GM21447 (cell line): ENCODE measurements around the gene GRIN2B.

ENCODE experiments used
- ATAC-seq: cut with Tn5 transposase; IDR thresholded peaks from one replicate; pipeline ENCODE4 v1.9.1; 2021; ENCODE audit not compliant: unreplicated experiment

The GRIN2B gene

DNA sequence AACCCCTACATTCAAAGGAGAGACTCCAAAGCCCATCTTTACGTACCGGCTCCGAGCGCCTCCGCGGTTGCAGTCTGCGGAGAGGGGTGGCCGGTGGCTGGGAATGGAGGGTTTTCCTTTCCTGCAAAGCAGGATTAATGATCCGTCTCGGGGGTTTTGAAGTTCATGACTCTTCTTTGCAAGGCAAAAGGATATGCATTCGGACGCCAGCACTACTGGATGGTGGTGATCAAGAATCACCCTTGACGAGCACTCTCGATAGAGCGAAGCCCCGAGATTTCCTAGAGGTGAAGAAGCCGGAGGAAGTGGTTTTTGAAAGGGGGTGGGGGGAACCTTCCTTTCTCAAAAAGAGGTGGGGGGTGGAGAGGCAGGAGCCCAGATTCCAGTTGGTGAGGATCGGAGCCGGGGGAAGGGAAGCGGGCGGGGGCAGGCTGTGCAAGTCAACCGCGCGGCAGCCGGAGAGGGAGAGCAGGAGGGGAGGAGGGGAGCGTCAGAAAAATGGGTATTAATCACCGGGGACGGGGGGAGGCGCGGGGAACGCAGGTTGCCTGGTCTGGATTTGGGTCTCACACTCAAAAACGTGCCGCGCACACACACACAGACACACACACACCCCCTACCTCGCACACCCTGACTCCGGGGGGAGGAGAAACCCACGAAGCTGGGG is at the start of gene GRIN2B:
GRIN2B (minus strand) TSS at position 307 of the 667 bp plus-strand sequence. CDS start 115,394 bp downstream, outside the sequence.
- ATAC-seq, result no peak

DNA sequence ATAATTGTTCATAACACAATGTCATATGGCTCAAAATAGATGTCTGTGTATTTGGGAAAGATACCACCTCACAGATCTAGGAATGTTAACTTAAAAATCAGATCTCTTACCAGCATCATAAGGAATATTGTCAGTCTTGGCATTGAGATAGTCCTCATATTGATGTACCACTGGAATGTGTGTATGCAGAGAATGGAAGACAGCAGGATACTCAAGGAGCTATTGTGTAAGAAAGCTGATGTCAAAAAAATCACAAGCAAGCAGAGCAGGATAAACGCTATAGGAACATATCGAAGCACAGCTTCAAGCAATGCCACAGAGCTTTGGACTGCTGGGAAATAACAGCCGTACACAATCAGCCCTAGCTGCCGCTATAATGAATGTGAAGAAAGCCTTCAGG is 45.1 kb upstream of the GRIN2B start:
- ATAC-seq, result no peak

DNA sequence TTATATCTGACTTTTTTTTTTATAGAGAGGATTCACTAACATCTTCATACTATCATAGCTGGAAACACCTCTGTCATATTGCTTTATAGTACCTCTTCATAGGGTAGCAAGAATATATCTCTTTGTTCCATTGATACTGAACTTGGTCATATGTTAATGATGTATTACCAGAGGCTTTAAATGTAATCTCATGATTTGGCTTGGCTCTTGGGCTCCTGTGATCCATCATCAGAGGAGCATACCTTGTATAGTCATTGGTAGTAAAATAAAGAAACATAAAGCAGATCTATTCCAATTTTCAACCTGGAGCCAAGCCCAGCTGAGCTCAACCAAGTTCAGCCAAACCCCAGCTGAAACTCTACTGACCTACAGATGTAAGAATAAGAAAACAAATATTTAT is 43.2 kb upstream of the GRIN2B start:
- ATAC-seq, result no peak

DNA sequence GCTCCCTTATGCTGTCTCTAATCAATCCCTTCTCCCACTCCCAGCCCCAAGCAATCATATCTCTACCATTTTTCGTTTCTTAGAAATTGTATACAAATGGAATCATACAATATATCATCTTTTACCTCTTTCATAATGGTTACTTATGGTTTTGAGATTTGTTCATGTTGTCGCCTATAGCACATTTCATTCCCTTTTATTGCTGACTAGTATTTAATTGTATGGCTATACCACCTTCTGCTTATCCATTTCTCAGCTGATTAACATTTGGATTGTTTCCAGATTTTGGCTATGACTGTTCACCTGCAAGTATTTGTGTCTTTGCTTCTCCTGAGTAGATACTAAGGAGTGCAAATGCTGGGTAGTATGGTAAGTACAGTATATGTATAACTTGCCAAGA is 36.7 kb upstream of the GRIN2B start:
- no peak for ATAC-seq

DNA sequence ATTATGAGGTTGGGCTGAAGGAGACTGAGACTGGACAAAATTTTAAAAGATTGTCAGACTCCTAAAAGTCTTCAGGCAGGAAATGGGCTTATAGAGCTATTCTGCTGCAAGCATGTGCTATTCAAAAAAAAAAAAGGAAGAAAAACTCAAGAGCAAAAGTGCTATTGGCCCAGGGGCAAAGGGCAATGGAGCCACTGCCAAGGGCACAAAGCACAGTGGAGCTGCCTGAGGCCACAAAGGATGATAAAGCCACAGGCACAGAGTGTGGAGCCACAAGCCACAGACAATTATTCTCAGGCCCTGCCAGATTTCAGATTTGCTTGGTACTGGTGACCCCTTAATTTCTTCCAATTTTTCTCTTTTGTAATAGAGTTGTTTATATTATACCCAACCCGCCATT is 29.6 kb upstream of the GRIN2B start:
- ATAC-seq, result no peak

DNA sequence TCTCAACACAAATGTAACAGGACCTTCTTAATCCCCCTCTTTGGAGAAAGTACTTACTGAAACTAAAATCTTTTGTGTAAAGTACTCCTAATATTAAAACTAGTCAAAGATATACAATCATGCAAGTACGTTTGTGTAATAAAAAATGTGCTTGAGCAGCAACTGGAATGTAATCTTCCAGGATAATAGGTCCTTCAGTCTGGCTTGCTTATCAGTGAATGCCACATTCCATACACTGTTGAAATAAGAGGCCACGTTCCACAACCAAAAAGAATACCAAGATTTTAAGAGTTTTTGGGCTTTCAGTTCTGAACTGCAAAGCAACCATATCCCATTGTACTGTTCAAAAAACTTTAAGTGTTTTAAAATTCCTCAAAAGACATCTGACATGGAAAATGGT is 26.2 kb upstream of the GRIN2B start:
- no peak for ATAC-seq

DNA sequence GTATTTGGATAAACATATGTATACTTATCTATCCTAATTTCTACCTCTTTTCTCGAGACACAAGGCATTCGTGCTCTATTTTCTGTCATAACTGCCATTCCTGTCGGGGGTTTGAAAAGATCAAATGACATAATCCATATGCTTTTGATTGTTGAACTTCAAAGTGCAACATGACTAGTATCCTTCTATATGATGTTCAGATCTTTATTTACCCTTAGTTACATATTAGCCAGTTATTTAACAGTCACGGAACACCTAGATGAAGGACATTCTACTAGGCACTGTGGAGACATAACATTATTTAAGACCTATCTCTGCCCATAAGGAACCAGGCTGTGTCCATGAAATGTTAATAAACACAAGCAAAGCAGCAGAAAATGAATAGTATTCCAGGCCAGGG is 11.2 kb upstream of the GRIN2B start:
- ATAC-seq, result no peak

DNA sequence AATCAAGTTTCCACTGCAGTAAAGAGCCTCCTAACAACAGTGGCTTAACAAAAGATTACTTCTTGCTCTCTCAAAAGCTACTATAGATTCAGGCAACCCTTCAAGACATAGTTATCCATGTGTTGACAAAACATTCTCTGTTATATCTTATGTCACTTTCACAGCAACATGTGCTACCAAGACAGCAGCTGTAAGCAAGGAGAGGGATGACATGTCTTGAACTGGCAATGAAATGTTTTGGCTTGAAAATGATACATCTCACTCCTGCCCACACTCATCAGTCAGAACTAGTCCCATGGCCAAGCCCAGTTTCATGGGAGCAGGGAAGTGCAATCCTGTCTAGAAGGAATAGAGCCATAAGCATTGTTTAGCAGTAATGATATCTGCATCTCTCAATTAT is 10.7 kb upstream of the GRIN2B start:
- ATAC-seq, result no peak

DNA sequence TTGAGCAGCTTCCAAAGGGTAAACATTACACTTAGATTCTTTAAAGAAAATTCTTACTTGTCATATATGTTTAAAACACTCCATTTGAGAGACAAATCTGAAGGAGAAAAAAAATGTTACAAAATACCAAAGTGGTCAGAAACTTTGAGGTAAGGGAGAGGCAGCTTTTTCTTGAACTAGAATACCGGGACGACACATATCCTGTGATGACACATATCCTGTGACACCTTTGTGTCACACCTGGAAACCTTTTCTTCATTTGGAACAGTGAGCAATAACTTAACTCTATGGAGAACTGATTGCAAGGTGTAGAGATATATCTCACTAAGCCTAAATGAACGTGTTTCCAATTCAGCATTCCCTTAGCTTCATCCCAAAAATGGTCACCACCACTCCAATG is 4.6 kb upstream of the GRIN2B start:
- no peak for ATAC-seq

DNA sequence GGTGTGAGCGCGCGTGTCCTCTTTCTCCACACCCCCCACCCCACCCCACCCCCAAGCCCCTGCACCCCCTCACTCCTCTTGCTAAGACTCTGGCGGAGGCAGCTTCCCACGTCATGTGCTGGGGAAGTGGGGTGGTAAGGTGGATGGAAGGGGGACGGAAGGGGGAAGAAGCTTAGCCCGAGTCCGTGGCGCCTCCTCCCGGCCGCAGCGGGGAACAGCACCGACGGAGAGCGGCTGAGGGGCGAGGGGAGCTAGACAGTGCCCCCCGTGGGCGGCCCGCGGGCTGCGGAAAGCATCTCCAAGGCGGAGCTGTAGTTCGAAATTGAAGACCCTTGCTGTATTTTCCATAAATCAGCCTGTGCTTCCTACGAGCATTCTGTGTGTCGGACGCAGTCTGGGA is 588 bp upstream of the GRIN2B start:
- ATAC-seq, result no peak

DNA sequence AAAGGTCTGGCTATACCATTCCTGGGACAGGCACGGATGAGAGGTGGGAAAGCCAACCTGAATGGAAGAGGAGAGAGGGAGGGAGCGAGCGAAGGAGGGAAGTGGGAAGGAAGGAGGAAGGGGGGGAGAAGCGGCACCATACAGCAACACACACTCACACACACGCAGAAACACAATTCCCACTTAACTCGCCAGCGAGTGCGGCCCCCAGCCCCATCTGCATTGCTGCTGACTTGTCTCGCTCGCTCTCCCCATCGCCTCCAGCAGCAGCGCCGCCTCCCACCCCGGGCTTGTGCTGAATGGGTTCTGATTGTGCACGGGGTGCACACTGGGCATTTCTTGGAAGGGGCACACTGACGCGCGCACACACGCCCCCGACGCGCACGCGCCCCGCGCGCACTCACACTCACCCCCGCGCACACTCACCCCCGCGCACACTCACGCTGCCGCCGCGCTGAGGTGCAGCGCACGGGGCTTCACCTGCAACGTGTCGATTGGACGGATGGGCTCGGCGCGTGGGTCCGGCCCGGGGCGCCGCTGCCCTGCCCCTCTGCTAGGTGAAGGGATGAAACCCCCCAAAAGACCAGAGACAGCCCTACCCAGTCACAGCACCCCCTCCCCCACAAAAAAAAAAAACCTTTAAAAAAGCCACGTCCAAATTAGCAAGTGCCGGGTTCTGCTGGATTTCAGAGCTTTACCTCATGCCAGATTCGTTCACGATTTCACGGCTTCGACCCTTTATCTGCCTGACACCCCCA is 685 bp downstream of the GRIN2B start:
- no peak for ATAC-seq

DNA sequence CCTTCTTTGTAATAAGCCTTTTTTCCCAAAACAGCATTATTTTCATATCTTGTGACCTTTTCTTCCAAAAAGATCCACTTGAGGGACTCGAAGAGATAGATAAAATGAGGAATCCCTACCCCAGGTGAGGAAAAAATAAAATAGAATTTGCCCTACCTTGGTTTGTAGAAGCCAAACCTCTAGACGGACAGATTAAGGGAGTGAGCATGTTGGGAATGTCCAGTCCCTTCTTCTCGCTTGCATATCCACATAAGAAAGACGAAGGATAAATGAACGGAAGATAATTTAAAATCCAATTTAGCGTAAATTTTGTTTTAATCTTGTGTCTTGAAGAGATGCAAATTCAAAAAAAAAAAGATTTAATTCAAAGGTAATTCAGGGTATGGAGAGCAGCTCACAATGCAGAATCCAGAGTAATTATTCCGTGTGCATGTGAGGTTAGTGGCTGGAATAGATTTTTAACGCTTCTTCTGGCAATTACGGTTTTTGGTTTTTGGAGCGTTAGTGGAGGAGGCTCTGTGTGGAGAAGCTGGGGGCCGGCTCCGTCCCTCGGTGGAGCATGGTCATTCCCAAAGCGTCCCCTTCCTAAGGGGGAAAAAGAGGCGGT is 1.5 kb downstream of the GRIN2B start:
- ATAC-seq, result no peak

DNA sequence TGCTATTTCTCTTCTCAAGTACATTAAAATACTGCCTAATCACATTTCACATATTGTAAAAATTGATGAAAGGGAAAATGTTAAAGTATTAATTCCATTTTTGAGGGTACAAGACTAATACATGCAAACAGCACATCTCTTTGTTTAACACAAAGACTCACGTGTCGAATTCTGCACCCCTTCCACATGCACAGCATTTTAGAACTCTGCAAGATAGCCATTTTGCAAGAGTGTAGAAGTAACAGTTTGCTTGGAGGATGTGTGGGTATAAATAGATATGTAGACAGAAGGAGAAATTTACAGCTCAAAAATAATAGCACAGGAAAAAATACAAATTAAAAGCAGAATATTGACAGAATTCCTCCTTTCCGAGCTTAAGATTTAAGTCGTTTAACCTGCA is 2.5 kb downstream of the GRIN2B start:
- no peak for ATAC-seq

DNA sequence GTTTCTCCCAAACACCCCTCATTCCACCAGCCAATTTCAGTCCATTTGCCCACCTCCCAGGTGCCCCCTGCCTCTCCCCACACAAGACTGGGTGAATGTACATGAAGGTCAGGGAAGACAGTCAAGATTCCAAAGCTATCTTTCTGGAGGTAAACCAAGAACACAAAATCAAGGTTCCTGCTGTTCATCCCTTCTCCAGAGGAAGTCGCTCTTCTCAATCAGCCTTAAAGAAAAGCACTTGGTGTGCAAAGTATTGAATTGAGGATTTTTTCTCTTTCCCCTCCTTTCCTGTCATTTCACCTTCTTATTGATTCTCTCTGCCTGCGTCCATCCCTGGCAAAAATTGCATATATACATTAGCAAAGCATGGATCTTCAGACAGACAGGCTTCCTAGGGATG is 4.5 kb downstream of the GRIN2B start:
- ATAC-seq, result no peak

DNA sequence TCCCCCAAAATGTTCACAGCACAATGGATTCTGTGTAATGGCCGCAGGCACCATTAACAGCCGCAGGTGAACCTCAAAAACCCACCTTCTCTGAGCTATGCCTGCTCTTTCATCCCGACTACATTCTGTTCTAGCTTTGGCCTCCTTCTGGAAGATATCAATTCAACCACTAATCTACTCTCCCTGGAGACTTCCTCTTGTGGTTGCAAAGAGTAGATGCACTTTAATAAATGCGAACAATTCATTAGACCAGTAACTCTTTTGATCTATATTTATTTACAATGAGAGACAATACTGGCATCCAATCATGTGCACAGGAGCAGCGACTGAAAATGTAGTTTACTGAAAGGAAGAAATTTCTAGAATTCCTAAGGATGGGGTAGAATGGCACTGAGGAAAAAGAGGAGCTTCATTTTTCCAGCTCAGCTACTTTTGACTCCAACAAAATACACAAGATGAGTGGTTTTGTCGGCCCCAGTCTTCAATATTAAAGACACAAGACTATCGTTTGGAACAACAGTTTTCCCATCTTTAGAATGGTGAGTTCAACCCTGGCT is 5.3 kb downstream of the GRIN2B start:
- ATAC-seq, result no peak

DNA sequence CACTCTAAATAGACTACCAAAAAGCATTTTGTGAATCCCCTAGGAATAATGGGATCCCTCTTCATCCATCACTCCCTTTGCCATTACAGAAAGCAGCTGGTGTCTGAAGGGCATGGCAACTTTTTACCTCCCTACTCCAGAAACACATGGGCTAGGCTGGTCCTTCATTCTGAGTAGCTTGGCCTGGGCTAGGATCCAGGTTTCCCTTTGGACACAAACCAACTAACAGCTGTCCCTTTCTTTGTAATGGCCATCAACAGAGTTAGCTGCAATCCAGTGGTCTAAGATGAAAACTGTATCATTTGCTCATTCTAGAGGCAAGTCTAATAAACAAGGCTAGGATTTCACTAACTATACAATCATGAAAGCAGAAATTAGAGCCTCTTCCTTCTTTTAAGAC is 7.4 kb downstream of the GRIN2B start:
- no peak for ATAC-seq

DNA sequence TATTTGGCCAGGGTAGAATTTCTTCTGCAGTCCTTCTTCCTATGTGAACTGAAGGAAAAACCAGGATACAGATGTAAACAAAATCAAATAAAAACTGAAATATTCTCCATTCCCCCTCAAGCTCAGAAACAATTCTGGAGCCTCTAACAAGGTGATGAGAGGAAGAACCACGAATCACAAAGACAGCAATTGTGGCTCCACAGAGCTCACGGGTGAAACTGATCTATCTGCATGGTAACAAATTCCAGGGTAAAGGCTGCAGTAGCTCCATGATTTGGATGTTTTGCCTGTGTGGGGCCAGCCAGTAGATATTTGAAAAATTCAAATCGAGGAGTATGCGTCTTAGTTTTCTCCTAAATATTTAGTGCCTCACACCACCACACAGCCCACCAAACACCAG is 10.6 kb downstream of the GRIN2B start:
- no peak for ATAC-seq

DNA sequence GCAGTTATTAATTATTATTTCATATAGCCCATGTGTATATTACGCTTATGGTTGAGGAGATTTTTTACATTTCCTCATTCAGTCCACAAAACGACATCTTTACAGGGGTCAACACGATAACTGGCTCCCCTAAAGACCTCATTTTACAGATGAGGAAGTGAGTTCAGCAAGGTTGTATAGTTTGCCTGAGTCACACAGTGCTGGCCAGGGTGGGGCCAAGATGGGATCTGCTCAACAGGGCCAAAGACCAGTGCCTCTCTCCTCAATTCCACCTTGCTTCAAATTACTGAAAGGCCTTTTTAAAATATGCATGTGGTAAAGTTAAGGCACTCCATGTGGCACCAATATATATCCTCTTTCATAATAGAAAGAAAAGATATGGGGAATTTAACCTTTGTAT is 13.1 kb downstream of the GRIN2B start:
- no peak for ATAC-seq

DNA sequence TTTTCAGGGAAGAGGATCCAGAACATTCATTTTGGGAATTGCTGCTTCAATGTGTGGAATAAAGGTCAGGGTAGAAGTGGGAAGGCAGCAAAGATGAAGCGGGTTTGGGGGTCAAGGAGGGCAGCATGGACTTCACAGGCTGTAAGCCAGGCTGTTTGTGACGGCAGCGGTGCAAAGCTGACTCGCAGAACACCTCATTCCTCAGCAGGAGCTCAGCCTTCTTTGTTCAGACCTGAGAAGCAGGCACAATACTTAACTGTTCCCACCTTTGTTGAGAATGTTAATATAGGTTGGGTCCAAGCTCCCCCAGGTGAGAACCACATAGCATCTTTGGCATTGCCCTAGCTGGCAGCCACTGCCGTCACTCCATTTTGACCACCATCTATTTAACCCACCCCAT is 16.7 kb downstream of the GRIN2B start:
- ATAC-seq, result no peak

DNA sequence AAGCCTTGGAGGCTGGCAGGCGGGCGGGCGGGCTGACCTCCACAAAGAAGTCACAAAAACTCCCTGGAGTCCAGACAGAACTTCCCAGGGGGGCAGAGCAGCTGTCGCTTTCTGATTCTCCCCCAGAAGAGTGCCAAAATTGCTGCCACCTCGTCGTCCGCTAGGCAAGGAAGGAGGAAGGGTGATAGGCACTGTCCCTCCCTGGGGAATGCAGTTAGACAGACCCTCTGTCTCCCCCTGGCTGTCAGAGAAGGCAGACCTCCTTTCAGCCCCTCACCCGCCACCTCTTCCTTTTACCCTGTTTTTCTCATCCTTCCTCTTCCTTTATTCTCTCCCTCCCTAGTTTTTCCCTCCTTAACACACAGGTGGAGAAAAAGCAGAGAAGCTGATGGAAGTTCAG is 18.7 kb downstream of the GRIN2B start:
- no peak for ATAC-seq

DNA sequence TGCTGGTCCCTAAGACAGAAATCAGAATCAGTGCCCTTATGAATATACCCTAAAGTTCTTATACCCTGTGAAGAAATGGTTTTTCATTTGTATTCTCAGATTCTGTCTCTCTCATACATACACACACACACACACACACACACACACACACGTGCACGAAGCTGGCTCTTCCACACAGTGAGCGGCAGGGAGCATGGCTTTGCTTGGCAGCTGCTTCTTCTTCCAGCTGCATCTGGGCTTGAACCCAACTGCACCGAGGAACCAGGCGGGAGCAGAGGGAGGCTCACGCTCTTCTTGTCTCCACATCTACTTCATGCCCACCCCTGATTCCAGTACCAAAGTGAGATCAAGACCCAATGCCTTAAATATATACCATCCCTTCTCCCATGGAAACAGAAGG is 19.4 kb downstream of the GRIN2B start:
- ATAC-seq, result no peak

DNA sequence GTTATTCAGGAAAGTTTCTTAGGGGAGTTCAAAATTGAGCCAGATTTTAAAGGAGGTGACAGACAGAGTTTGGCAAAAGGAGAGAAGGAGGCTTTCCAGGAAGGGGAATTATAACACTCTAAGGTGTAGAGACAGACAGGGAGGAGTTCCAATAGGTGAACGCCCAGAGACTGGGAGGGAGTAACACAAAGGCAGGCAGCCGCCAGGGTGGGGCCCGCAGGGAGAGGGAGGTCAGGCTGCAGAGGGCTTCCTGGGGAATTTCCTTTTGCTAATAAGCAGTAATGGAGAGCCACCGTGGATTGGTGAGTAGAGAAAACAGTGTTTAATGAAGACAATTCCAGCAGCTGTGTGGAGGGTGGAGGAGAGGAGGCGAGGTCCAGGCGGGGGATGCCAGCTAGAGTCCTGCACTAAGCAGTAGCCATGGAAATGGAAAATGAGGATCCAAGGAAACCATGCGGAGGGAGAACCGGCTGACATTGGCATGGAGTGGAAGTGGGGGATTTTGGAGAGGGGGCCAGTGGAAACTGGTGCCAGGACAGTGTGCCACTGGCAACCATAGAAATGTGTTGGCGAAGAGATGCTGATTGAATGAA is 22.2 kb downstream of the GRIN2B start:
- ATAC-seq, result no peak
